Mesenchymal stem cell (in vitro differentiated cells and primary cell): ENCODE data around the gene OLFML2B.
A peak's percentile ranks its signal among the peaks of the same experiment; 100 is the strongest.

Experiments used
- DNase-seq: peaks from one replicate; pipeline ENCODE4 v3.0.0-alpha.2; 2013
- H2AFZ ChIP-seq: one replicate; pipeline ENCODE4 v1.6.1; 2013; ENCODE audit warnings: low read depth, mild to moderate bottlenecking, control low read depth, inconsistent platforms, low read length, moderate library complexity
- H2AK5ac ChIP-seq: 2 replicates; pipeline ENCODE4 v1.6.1; 2013; ENCODE audit warnings: low read length, moderate library complexity, mild to moderate bottlenecking, inconsistent platforms; ENCODE audit not compliant: severe bottlenecking
- H2BK120ac ChIP-seq: one replicate; pipeline ENCODE4 v1.6.1; 2013; ENCODE audit warnings: low read depth, mild to moderate bottlenecking, inconsistent platforms, low read length, moderate library complexity
- H2BK12ac ChIP-seq, 2 experiments: one replicate each; pipeline ENCODE4 v1.6.1; 2013; ENCODE audit warnings: inconsistent platforms in 2 of 2, low read length in 2 of 2, mild to moderate bottlenecking in 2 of 2, moderate library complexity in 2 of 2, control low read depth in 1 of 2
- H2BK15ac ChIP-seq: one replicate; pipeline ENCODE4 v1.6.1; 2013; ENCODE audit warnings: mild to moderate bottlenecking, low read depth, inconsistent platforms; ENCODE audit not compliant: poor library complexity, severe bottlenecking
- H2BK5ac ChIP-seq: 2 replicates; pipeline ENCODE4 v1.6.1; 2013; ENCODE audit warnings: low read depth, mild to moderate bottlenecking, low read length, control low read depth, inconsistent platforms; ENCODE audit not compliant: poor library complexity, severe bottlenecking
- H3K14ac ChIP-seq, 2 experiments: one replicate each; pipeline ENCODE4 v1.6.1; 2013; ENCODE audit warnings: inconsistent platforms in 2 of 2, low read length in 2 of 2, control low read depth in 1 of 2, mild to moderate bottlenecking in 1 of 2, moderate library complexity in 1 of 2
- H3K18ac ChIP-seq, 2 experiments: one replicate each; pipeline ENCODE4 v1.6.1; 2013; ENCODE audit warnings: inconsistent platforms in 2 of 2, low read length in 2 of 2, control low read depth in 1 of 2, low read depth in 1 of 2, mild to moderate bottlenecking in 1 of 2
- H3K23ac ChIP-seq, 2 experiments: one replicate each; pipeline ENCODE4 v1.6.1; 2013; ENCODE audit warnings: inconsistent platforms in 2 of 2, low read length in 2 of 2, mild to moderate bottlenecking in 2 of 2, moderate library complexity in 2 of 2, control low read depth in 1 of 2
- H3K27ac ChIP-seq: 2 replicates; pipeline ENCODE4 v1.5.1; 2013; ENCODE audit warnings: mild to moderate bottlenecking, moderate library complexity, low read length, control low read depth, inconsistent platforms; ENCODE audit not compliant: poor library complexity, severe bottlenecking
- H3K27me3 ChIP-seq, 2 experiments: 2 replicates each; pipeline versions ENCODE4 v1.6.1 to v1.7.0; 2013; ENCODE audit warnings: low read length in 2 of 2, mild to moderate bottlenecking in 2 of 2, moderate library complexity in 2 of 2, control low read depth in 1 of 2, inconsistent platforms in 1 of 2; ENCODE audit not compliant: control insufficient read depth in 1 of 2, insufficient read depth in 1 of 2
- H3K36me3 ChIP-seq, 2 experiments: 2 replicates each; pipeline versions ENCODE4 v1.6.1 to v1.7.0; 2013; ENCODE audit warnings: low read length in 2 of 2, control low read depth in 1 of 2, inconsistent platforms in 1 of 2, low read depth in 1 of 2, mild to moderate bottlenecking in 1 of 2; ENCODE audit not compliant: insufficient read depth in 2 of 2, control insufficient read depth in 1 of 2
- H3K4ac ChIP-seq, 2 experiments: one replicate each; pipeline ENCODE4 v1.6.1; 2013; ENCODE audit warnings: inconsistent platforms in 2 of 2, low read length in 2 of 2, mild to moderate bottlenecking in 2 of 2, moderate library complexity in 2 of 2, control low read depth in 1 of 2, low read depth in 1 of 2
- H3K4me1 ChIP-seq: 2 replicates; pipeline ENCODE4 v1.6.1; 2013; ENCODE audit warnings: low read depth, low read length, control low read depth; ENCODE audit not compliant: control insufficient read depth, insufficient read depth
- H3K4me2 ChIP-seq: 2 replicates; pipeline ENCODE4 v1.6.1; 2013; ENCODE audit warnings: low read length, mild to moderate bottlenecking, inconsistent platforms; ENCODE audit not compliant: poor library complexity, severe bottlenecking
- H3K4me3 ChIP-seq, 2 experiments: 2 replicates each; pipeline versions ENCODE4 v1.5.1 to v1.7.0; 2013; ENCODE audit warnings: low read length in 2 of 2, mild to moderate bottlenecking in 2 of 2, control low read depth in 1 of 2, low read depth in 1 of 2; ENCODE audit not compliant: insufficient read depth in 1 of 2
- H3K79me1 ChIP-seq: replicated peaks from 2 replicates; pipeline ENCODE4 v1.6.1; 2013; ENCODE audit warnings: mild to moderate bottlenecking, control low read depth, low read length, inconsistent platforms; ENCODE audit not compliant: poor library complexity, severe bottlenecking
- H3K9ac ChIP-seq: 2 replicates; pipeline ENCODE4 v1.7.0; 2013; ENCODE audit warnings: mild to moderate bottlenecking, low read length, moderate library complexity
- H3K9me3 ChIP-seq: 2 replicates; pipeline ENCODE4 v1.7.0; 2013; ENCODE audit warnings: mild to moderate bottlenecking, low read length; ENCODE audit not compliant: control insufficient read depth
- H4K8ac ChIP-seq: one replicate; pipeline ENCODE4 v1.6.1; 2013; ENCODE audit warnings: inconsistent platforms, mild to moderate bottlenecking, low read length, moderate library complexity
- H4K91ac ChIP-seq: one replicate; pipeline ENCODE4 v1.6.1; 2013; ENCODE audit warnings: mild to moderate bottlenecking, low read length, inconsistent platforms
- WGBS: methylation state at CpG from one replicate; pipeline ENCODE4 v1.1.7; 2013; ENCODE audit warnings: mixed read lengths; 5-methylcytosine and 5-hydroxymethylcytosine counted together

The OLFML2B gene

GRCh38 chr1:162009501-162010174, 14.0 kb downstream of the OLFML2B start:
- no peak overlapping the region for H2AK5ac ChIP-seq
- no peak overlapping the region for H3K4ac ChIP-seq
- peaks cover 47 to 100% of the 10 kb centered on the region in 2 experiments for H3K36me3 ChIP-seq
- no peak for DNase-seq
- no peak overlapping the region for H2BK12ac ChIP-seq
- H2BK120ac ChIP-seq = no peak overlapping the region
- H3K4me2 ChIP-seq = no peak overlapping the region
- no peaks in the 10 kb centered on the region for H3K27me3 ChIP-seq
- H2BK15ac ChIP-seq = no peak overlapping the region
- H4K8ac ChIP-seq = no peak overlapping the region
- peaks cover 8% of the 10 kb centered on the region for H3K9me3 ChIP-seq
- no peak overlapping the region for H3K18ac ChIP-seq
- peaks cover 3% of the 10 kb centered on the region for H3K4me1 ChIP-seq
- WGBS = 72% methylated on average over 9 of the region's 9 CpGs
- H3K4me3 ChIP-seq = no peak overlapping the region
- no peaks in the 10 kb centered on the region for H3K79me1 ChIP-seq
- no peak overlapping the region for H2AFZ ChIP-seq
- H3K27ac ChIP-seq = no peak overlapping the region
- H3K23ac ChIP-seq = no peak overlapping the region
- H4K91ac ChIP-seq = no peak overlapping the region
- no peak overlapping the region for H3K9ac ChIP-seq
- H3K14ac ChIP-seq = no peak overlapping the region
- H2BK5ac ChIP-seq = no peak overlapping the region

- Histone ChIP-seq H3K23ac (no peak overlapping the region), H2AFZ (no peak overlapping the region), H3K18ac (no peak overlapping the region), H3K4ac (no peak overlapping the region), H2BK5ac (no peak overlapping the region), H3K27me3 (no peaks in the 10 kb centered on the region), H3K4me2 (no peak overlapping the region), H3K27ac (no peak overlapping the region), H2AK5ac (no peak overlapping the region), H2BK12ac (no peak overlapping the region), H3K14ac (no peak overlapping the region), H3K4me3 (no peak overlapping the region), H3K36me3 (peaks cover 44 to 95% of the 10 kb centered on the region in 2 experiments), H4K91ac (no peak overlapping the region), H3K79me1 (no peaks in the 10 kb centered on the region), H3K9me3 (peaks cover 7% of the 10 kb centered on the region), H3K9ac (no peak overlapping the region), H2BK15ac (no peak overlapping the region), H4K8ac (no peak overlapping the region), H3K4me1 (peaks cover 8% of the 10 kb centered on the region), H2BK120ac (no peak overlapping the region)
- WGBS = 87% methylated on average over 5 of the region's 5 CpGs
- DNase-seq = no peak
These were observed 14.9 kb downstream of the OLFML2B start for GRCh38 chr1:162008799-162009198.

- Histone ChIP-seq H3K9me3 (no peaks in the 10 kb centered on the region), H3K4me3 (no peak overlapping the region), H2BK15ac (no peak overlapping the region), H2AFZ (no peak overlapping the region), H3K36me3 (peaks cover 40 to 81% of the 10 kb centered on the region in 2 experiments), H3K27ac (no peak overlapping the region), H3K4me2 (no peak overlapping the region), H3K4me1 (peaks cover 20% of the 10 kb centered on the region), H2BK120ac (no peak overlapping the region), H3K79me1 (no peaks in the 10 kb centered on the region), H2BK5ac (no peak overlapping the region), H2BK12ac (no peak overlapping the region), H2AK5ac (no peak overlapping the region), H4K91ac (no peak overlapping the region), H3K27me3 (no peaks in the 10 kb centered on the region), H4K8ac (no peak overlapping the region), H3K23ac (peak overlapping the region in 1 of 2 experiments; percentile 25), H3K18ac (no peak overlapping the region), H3K14ac (no peak overlapping the region), H3K4ac (no peak overlapping the region), H3K9ac (no peak overlapping the region)
- no peak for DNase-seq
- WGBS = 100% methylated on average over 3 of the region's 3 CpGs
These were observed 16.2 kb downstream of the OLFML2B start for GRCh38 chr1:162007466-162007865.

- Histone ChIP-seq H2BK120ac (no peak overlapping the region), H2AFZ (no peak overlapping the region), H3K4ac (no peak overlapping the region), H2BK5ac (no peak overlapping the region), H3K79me1 (no peaks in the 10 kb centered on the region), H3K4me3 (no peak overlapping the region), H3K14ac (no peak overlapping the region), H3K27me3 (no peaks in the 10 kb centered on the region), H3K4me1 (peaks cover 24% of the 10 kb centered on the region), H3K9me3 (no peaks in the 10 kb centered on the region), H2AK5ac (peak overlapping the region; percentile 9), H3K9ac (no peak overlapping the region), H4K91ac (no peak overlapping the region), H2BK12ac (no peak overlapping the region), H3K23ac (no peak overlapping the region), H3K27ac (no peak overlapping the region), H3K18ac (no peak overlapping the region), H3K36me3 (peaks cover 34 to 79% of the 10 kb centered on the region in 2 experiments), H2BK15ac (no peak overlapping the region), H3K4me2 (no peak overlapping the region), H4K8ac (no peak overlapping the region)
- 97% methylated on average over 6 of the region's 6 CpGs for WGBS
- DNase-seq = no peak
These were observed 17.6 kb downstream of the OLFML2B start for GRCh38 chr1:162006081-162006480.
